Measurements from ENCODE around the gene CDC25B.

Gene CDC25B

DNA sequence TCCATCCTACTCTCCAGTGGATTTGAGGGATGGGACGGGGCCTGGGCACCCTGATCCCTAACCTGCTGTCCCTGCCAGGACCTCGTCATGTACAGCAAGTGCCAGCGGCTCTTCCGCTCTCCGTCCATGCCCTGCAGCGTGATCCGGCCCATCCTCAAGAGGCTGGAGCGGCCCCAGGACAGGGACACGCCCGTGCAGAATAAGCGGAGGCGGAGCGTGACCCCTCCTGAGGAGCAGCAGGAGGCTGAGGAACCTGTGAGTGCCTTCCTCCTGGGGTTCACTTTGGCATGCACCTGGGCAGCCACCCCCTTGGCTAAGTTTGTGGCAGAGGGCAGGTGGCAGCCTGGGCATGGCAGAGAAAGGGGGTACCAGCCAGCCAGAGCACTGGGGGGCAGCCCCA is 5.7 kb downstream of the CDC25B start:
- DNase-seq (ENCODE audit: low spot score) = no peak
- TF ChIP-seq, protein P1, sequence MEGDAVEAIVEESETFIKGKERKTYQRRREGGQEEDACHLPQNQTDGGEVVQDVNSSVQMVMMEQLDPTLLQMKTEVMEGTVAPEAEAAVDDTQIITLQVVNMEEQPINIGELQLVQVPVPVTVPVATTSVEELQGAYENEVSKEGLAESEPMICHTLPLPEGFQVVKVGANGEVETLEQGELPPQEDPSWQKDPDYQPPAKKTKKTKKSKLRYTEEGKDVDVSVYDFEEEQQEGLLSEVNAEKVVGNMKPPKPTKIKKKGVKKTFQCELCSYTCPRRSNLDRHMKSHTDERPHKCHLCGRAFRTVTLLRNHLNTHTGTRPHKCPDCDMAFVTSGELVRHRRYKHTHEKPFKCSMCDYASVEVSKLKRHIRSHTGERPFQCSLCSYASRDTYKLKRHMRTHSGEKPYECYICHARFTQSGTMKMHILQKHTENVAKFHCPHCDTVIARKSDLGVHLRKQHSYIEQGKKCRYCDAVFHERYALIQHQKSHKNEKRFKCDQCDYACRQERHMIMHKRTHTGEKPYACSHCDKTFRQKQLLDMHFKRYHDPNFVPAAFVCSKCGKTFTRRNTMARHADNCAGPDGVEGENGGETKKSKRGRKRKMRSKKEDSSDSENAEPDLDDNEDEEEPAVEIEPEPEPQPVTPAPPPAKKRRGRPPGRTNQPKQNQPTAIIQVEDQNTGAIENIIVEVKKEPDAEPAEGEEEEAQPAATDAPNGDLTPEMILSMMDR (IDR thresholded peaks at IDR 0.05; ENCODE audit: extremely low read depth, missing control alignments) = no peak

DNA sequence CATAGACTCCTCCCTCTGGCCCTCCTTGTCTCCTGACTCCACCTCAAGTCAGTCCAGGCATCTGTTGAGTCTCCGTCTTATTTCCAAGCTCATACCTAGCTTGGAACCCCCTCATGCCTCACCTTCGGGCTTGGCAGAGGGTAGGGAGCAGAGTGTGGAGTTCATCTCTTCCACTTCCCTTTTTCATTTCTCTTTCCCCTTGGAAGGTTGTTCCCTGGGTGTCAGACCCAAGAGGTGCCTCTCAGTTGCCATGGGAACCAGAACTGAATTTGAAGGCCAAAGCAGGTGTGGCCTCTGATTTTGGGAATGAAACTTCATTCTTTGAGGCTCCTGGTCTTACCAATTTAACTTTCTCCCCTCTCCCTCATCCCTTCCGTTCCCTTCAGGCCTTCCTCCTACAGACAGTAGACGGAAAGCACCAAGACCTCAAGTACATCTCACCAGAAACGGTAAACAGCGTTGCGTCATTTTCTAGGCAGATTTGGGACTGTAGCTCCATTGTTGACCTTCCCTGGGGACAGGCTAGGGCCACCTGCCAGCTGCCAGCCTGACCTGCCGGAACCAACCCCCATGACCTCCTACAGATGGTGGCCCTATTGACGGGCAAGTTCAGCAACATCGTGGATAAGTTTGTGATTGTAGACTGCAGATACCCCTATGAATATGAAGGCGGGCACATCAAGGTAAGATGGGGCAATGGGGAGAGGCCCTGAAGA is 6.6 kb downstream of the CDC25B start:
- TF ChIP-seq, protein P1 (IDR thresholded peaks at IDR 0.05; ENCODE audit: extremely low read depth, missing control alignments) = no peak
- DNase-seq (ENCODE audit: low spot score) = no peak

DNA sequence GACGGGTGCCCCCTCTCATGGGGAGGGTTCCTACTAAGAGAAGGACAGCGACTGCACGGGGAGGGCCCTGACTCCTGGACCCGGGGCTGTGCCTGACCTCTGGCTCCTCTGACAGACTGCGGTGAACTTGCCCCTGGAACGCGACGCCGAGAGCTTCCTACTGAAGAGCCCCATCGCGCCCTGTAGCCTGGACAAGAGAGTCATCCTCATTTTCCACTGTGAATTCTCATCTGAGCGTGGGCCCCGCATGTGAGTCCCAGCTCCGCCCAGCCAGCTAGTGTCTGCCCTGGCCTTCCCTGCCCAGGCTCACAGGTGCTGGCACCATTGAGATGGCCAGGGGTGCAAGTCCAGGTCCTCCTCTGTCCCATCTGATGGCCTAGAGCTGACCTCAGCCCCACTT is 7.2 kb downstream of the CDC25B start:
- TF ChIP-seq, protein P1 (IDR thresholded peaks at IDR 0.05; ENCODE audit: extremely low read depth, missing control alignments) = no peak
- no peak for DNase-seq (ENCODE audit: low spot score)

DNA sequence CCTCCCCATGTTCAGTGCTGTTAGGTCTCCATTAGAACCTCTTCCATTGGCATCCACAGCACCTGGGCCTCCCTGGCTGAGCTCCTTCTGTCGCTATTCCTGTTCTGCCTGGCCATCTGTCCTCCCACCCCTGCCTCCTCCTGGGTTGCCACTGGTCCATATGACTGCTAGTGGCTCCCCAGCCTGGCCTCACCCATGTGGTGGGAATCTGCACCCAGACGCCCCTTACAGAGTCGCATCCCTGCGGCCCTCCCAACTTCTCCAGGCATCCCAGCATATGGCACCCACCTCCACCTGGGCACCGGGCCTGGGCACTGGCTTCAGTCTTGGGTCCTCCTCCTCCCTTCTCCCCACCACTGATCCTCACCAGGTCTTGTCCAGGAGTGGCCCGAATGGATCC is 7.7 kb downstream of the CDC25B start:
- no peak for DNase-seq (ENCODE audit: low spot score)
- TF ChIP-seq, protein P1 (IDR thresholded peaks at IDR 0.05; ENCODE audit: extremely low read depth, missing control alignments) = no peak

DNA sequence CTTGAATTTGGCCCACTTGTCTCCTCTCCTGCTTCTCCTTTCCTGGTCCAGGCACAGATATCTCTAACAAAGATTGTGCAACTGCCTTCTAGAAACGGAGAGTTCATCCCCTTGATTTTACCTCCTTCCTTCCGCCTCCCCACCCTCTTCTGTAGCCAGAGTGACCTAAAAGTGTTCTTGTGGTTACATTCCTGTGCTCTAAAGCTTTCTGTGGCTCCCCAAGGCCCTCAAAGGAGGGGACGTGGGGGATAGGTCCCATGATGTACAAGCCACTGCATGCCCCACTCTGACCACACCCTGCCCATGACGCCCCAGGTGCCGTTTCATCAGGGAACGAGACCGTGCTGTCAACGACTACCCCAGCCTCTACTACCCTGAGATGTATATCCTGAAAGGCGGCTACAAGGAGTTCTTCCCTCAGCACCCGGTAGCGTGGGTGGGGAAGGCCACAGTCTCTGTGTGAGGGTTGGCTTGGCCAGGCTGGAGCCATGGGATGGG is 8.2 kb downstream of the CDC25B start:
- TF ChIP-seq, protein P1 (IDR thresholded peaks at IDR 0.05; ENCODE audit: extremely low read depth, missing control alignments) = no peak
- DNase-seq (ENCODE audit: low spot score) = no peak

DNA sequence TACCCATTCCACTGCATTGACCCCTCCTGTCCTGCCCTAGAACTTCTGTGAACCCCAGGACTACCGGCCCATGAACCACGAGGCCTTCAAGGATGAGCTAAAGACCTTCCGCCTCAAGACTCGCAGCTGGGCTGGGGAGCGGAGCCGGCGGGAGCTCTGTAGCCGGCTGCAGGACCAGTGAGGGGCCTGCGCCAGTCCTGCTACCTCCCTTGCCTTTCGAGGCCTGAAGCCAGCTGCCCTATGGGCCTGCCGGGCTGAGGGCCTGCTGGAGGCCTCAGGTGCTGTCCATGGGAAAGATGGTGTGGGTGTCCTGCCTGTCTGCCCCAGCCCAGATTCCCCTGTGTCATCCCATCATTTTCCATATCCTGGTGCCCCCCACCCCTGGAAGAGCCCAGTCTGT is 8.7 kb downstream of the CDC25B start:
- no peak for DNase-seq (ENCODE audit: low spot score)
- TF ChIP-seq, protein P1 (IDR thresholded peaks at IDR 0.05; ENCODE audit: extremely low read depth, missing control alignments) = no peak

DNA sequence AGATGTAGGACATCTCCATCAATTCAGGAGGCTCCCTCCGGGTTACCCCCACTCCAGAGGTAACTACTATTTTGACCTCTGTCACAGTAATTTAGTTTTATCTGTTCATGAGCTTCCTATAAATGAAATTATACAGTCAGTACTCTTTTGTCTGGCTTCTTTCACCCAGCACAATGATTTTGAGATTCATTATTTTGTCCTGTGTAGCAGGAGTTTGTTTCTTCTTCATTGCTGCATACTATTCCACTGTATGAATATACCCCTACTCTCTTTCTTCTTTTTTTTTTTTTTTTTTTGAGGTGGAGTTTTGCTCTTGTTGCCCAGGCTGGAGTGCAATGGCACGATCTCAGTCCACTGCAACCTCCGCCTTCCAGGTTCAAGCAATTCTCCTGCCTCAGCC is 12.4 kb downstream of the CDC25B start:
- no peak for DNase-seq (ENCODE audit: low spot score)
- TF ChIP-seq, protein P1 (IDR thresholded peaks at IDR 0.05; ENCODE audit: extremely low read depth, missing control alignments) = no peak
